GM15510 (cell line): ENCODE measurements around the gene FKBP2.

Experiments used
- POLR2A ChIP-seq: IDR thresholded peaks from 3 replicates; pipeline ENCODE4 v1.6.1; 2011; ENCODE audit warnings: borderline replicate concordance; ENCODE audit not compliant: insufficient read length; ENCODE audit errors: extremely low read depth

FKBP2 gene

DNA sequence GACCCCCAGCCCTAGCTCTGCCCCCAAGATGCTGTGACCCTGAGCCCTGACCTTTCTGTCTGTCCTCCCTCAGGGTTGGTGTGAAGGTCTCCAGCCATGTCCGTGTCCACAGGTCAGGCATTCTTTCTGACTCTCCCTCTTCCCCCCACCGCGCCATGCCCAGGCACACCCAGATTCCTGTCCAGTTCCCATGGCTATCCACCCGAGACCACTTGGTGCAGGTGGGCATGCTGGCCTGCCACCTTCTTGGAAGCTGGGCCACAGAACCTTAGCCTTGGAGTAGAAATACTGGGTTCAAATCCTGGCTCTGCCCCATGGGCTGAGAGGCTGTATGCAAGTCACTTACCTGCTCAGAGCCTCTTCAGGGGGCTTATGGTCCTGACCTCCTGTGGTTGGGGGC is 8.1 kb downstream of the FKBP2 start:
- no peak for TF ChIP-seq POLR2A

DNA sequence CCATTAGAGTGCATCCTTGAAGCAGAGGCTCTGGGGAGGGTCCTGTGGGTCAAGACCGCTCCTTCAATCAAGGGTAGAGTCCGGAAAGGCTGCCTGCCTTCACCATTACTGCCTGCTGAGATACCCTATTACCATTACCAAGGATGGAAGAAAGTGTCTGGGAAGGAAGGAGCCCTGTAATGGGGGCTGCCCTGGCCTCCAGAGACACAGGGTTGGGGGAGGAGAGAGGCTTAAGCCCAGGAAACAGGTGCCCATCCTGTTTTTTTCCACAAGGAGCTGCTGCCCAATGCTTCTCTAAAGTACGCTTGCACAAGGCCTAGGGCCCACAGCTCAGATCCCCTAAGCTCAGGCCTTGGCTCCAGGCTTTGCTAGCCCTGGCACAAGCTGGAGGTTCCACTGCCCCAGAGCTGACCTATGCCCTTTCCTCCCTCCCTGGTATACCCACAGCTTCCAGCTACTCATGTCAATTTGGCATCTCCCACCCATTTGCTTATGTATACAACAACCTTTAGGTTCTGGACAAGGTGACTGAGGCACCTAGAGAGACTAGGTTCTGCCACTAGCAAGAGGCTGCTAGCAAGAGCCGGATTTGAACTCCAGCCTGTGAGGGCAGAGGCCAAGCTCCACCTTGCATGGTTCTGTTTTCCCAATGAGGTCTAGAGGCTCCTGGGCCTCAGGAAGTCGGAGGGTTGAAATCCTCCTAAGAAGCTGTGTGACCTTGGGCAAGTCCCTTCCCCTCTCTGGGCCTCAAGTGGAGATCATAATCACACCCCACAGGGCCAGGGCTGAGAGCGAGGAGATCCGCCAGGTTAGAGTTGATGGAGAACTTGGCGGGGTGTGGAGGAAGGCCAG is 8.9 kb downstream of the FKBP2 start:
- no peak for TF ChIP-seq POLR2A

DNA sequence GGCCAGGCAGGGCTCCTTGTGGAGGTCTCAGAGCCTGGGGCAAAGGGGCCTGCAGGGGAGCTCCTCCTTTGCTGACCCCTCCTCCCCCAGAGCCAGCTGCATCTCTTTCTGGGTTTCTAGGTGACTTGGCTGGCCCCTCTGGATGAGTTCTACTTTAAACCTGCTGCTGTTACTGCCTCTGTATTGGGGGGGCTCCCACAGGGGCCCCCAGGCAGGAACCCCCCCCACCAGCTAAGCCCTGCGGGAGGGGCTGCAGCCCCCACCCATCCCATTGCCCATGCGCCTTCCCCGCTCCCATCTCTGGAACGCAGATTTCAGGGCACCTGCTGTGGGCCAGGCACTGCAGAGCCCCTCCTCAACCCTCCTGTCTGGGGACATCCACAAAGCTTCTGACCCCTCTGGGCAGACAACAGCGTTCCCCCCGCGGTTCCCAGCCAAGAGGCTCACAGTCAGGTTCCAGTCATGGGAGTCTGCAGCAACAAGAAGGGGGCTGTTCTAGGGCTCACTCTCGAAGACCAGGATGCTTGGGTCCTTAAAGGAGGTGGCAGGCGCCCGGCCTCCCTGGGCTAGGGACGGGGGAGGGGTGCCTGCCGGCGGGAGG is 9.6 kb downstream of the FKBP2 start:
- no peak for TF ChIP-seq POLR2A

DNA sequence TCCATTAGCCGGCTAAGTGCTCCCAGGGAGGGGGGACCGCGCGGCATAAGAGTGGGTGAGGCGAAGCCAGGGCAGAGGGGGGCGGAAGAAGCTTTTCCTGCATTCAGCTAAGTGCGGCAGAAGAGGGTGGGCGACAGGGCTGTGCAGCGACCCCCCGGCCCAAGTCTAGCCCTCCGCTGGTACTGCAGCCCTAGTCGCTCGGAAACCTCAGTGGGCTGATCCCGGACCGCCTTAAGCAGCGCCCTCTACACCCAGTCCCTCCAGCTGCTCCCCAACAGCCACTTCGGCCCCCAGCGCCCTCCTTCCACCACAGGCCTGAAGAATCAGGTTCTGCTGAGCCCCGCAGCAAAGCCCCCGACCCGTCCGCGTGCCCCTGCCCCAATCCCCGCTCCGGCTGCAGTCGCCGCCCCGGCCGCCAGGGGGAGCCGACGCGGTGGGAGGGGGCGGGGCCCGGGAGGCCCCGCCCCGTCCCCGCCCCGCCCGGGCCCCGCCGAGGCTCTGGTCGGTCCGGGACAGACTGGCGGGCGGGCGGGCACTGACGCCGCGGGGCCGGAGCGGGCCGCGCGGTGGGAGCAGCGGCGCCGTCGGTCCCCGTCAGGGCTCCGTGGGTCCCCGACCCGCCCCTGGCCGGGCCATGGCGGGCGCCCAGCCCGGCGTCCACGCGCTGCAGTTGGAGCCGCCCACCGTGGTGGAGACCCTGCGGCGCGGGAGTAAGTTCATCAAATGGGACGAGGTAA is 10.3 kb downstream of the FKBP2 start, which contains the start of gene PLCB3:
TSS of gene PLCB3 (plus strand) at position 515 of the 737 bp plus-strand sequence. CDS start at position 635, 120 bp downstream.
- peak; percentile 76 for TF ChIP-seq POLR2A

DNA sequence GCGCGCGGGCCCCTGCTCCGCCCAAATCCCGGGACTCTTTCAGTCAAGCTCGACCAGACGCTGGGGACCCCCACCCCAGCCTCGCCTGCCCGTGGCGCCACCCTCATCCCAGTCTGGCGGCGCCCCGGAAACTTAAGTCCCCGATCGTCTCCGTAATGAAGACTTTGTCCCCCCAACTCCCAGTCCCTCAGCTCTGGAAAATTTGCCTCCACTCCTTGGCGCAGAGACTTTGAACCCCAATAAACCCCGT is 10.8 kb downstream of the FKBP2 start:
- TF ChIP-seq POLR2A: no peak

DNA sequence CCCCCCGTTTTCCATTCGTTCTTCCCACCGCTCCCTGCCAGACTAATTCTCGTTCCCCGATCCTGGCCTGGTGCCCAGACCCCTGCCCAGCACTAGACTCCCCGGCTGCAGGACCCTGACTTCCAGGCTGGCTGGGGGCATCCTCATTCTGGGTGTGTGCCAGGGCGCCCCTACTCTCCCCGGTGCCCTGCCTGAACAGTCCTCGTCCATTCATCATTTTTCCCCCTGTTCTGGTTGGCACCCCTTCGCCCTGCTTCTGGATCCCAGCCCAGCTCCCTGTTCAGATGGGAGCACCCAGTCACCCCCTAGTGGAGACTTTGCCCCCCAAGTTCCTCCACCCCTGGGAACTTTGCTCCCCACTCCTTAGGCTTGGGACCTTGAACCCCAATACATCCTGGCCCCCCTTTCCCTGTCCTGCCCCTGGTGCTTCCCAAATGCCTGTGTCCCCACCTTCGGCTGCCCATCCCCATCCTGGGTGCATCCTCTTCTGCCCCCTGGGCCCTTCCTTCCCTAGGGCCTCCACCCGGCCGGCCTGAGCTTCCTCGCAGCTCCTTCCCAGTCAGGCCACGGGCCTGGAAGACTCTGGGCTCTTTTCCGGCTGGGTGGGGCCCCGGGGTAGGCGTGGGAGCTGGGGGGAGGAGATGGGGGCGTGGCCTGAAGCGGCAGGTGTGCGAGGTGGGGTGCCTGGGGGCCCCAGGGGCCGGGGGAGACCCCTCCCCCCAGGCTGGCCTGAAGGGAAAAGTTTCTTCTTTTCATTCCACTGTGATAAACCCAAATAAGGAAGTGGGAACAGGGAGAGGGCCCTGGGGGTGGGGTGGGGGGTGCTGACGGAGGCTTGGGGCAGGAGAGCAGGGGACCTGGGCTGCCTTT is 11.3 kb downstream of the FKBP2 start:
- TF ChIP-seq POLR2A: peak; percentile 28

DNA sequence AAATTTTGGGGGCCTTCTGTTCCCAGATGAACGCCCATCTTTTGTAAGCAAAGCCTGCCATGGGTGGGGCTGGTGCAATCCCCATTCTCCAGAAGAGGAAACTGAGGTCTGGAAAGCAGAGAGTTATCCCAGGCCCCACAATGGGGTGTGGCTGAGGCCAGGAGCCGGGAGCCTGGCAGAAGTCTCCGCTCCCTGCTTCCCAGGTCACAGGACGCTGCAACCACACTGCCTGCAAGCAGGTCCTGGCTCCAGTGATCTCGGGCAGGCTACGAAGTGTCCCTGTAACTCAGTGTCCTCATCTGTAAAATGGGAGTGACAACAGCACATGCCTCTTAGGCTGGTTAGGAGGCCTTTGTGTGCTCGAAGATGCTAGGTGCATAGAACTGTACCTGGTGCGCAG is 12.1 kb downstream of the FKBP2 start:
- TF ChIP-seq POLR2A: no peak

DNA sequence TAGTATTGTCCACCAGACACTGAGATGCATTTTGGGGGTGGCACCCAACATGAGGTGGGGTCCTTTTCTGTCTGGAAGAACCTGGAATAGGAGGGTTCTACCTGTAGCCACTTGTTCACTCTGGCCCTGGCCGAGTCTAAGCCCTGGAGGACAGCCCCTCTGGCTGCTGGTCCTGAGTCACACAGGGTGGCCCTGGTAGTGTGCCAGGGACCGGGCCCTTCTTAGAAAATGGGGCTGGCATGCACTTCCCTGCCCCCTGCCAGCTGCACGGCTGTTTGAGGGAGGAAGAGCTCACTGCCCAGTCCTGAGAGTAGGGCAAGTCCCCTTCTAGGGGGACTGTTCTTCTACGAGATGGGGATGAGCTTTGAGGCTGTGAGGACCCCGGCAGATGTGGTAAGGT is 12.6 kb downstream of the FKBP2 start:
- TF ChIP-seq POLR2A: no peak

DNA sequence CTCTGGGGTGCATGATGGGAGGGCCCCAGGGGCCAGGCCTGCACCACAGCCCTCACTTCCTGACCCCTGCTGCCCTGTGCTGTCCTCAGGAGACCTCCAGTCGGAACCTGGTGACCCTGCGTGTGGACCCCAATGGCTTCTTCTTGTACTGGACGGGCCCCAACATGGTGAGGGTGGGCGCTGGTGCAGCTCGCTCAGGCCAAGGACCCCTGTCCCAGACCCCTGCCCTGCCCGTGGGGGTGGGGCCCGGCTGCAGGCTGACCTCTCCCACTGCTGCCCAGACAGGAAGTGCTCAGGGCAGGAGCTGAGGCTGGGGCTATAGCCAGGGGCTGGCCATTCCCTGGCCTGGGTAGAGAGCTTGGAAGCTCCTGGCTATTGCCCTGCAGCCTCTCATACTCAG is 13.4 kb downstream of the FKBP2 start:
- TF ChIP-seq POLR2A: no peak

DNA sequence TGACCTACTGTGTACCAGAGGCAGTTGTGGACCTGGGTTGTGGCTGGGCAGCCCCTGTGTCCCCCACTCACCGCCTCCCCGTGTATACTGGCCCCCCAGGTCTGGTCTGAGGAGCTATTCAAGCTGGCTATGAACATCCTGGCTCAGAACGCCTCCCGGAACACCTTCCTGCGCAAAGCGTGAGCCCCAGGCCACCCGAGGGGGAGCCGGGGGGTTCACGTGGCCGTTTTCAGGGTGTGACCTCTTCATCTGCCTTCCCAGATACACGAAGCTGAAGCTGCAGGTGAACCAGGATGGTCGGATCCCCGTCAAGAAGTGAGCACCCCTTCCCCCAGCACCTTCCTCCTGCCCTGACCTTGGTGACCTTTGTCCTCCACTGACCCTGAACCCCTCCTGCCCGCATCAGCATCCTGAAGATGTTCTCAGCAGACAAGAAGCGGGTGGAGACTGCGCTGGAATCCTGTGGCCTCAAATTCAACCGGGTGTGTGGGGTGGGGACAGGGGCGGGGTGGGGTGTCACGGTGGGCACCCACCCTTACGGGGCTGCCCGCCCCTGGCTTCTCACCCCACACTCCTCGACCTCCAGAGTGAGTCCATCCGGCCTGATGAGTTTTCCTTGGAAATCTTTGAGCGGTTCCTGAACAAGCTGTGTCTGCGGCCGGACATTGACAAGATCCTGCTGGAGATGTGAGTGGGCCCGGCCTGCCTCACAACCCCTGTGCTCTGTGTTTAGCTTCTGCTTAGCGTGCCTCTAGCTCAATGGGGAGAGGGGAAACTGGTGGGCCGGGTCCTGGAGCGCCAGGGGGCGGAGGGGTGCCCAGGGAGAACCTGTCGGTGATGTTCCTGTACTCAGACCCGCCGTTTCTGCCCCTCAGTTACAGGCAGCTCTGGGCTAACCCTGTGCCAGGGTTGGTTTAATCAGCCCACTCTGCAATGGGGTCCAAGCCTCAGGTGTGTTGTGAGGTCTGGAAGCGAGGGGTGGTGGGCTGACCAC is 14.5 kb downstream of the FKBP2 start:
- TF ChIP-seq POLR2A: no peak

DNA sequence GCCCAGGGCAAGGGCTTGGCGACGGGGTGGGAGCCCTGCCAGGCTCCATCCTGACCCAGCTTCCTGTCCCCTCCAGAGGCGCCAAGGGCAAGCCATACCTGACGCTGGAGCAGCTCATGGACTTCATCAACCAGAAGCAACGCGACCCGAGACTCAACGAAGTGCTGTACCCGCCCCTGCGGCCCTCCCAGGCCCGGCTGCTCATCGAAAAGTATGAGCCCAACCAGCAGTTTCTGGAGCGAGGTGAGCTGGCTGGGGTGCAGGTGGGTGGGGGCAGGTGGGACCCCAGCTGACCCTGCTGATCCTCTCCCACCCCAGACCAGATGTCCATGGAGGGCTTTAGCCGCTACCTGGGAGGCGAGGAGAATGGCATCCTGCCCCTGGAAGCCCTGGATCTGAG is 15.4 kb downstream of the FKBP2 start:
- TF ChIP-seq POLR2A: no peak

DNA sequence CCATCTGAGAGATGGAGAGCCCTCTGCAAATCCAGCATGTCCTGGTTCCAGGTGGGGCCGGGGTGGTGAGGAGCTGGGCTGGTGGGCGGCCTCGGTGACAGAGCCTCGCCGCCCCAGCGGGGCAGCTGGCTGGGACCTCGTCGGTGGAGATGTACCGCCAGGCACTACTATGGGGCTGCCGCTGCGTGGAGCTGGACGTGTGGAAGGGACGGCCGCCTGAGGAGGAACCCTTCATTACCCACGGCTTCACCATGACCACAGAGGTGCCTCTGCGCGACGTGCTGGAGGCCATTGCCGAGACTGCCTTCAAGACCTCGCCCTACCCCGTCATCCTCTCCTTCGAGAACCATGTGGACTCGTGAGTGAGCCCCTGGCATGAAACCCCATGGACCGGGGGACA is 17.5 kb downstream of the FKBP2 start:
- no peak for TF ChIP-seq POLR2A

DNA sequence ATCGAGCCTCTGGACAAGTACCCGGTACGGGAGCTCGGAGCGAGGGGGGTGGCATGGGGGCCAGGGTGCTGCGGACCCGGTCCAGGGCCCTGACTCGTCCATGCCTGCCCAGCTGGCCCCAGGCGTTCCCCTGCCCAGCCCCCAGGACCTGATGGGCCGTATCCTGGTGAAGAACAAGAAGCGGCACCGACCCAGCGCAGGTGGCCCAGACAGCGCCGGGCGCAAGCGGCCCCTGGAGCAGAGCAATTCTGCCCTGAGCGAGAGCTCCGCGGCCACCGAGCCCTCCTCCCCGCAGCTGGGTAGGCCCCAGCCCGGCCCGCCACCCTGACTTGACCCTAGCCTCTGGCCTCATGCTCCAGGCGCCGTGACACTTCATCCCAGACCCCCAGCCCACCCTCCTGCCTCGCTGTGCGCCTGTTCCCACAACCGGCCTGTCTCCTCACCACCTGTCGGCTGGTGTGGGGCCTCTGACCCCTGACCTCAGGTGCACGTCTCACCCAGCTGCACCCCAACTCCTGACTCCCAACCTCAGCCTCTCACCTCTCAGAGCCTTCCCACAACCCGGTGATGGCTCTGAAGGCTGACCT is 18.1 kb downstream of the FKBP2 start:
- no peak for TF ChIP-seq POLR2A
